ENCODE measurements around the gene JCHAIN. TPM values are rescaled to one million over a fixed set of nuclear protein-coding genes. Genes with fewer than 3 reads are reported as not detected.

The JCHAIN gene
- total and polyA plus RNA-seq, 2 of the 4 experiments (the other 2 are of a cell fraction), result 0.72 to 0.86 TPM

- H4K91ac ChIP-seq (ENCODE audit: insufficient read depth, low read depth, low read length), result no peak overlapping the region
- H3K27me3 ChIP-seq (ENCODE audit: control insufficient read depth, insufficient read depth, low read length), result no peaks in the 10 kb centered on the region; the same call in 1 of the 2 replicates
- H3K27ac ChIP-seq (ENCODE audit: insufficient read depth, low read length), result no peak overlapping the region
- no peak overlapping the region for H4K8ac ChIP-seq (ENCODE audit: low read depth in 2 of 2, low read length in 2 of 2)
- no peak overlapping the region for H3K4me2 ChIP-seq (ENCODE audit: low read depth, low read length)
- intact Hi-C loops (cut with micrococcal nuclease) (no loop called here), in situ Hi-C loops (cut with MboI; ENCODE audit: low sequenced_read_pairs) (no loop called here), dilution Hi-C loops (cut with HindIII; ENCODE audit: low sequenced_read_pairs, unreplicated experiment) (no loop called here)
- no peak overlapping the region for H2AFZ ChIP-seq (replicated peaks; ENCODE audit: low read length, poor library complexity)
- no peaks in the 10 kb centered on the region for H3K9me3 ChIP-seq (ENCODE audit: control insufficient read depth, insufficient read depth, low read length)
- ATAC-seq (ENCODE audit: low read depth), result no peak
- H2BK5ac ChIP-seq (ENCODE audit: low read depth, low read length, poor library complexity, severe bottlenecking), result no peak overlapping the region
- no peak overlapping the region for H3K23ac ChIP-seq (ENCODE audit: low read depth, low read length)
- no peak for TF ChIP-seq CHD1 (IDR thresholded peaks at IDR 0.05; ENCODE audit: low read depth, low read length)
- TF ChIP-seq ELK1 (IDR thresholded peaks at IDR 0.05; ENCODE audit: borderline replicate concordance, low read depth, low read length), result no peak
- no peak for TF ChIP-seq CEBPB (IDR thresholded peaks at IDR 0.05; ENCODE audit: low read depth, low read length)
- no peak for TF ChIP-seq NFE2L2 (IDR thresholded peaks at IDR 0.05; ENCODE audit: low read depth, low read length)
- TF ChIP-seq SMC3 (IDR thresholded peaks at IDR 0.05; ENCODE audit: low read depth, low read length), result no peak
- TF ChIP-seq BHLHE40 (IDR thresholded peaks at IDR 0.05; ENCODE audit: low read depth, low read length), result no peak
- TF ChIP-seq MAFK (IDR thresholded peaks at IDR 0.05; ENCODE audit: low read depth, low read length), result no peak
- TF ChIP-seq FOS (IDR thresholded peaks at IDR 0.05; ENCODE audit: low read depth, low read length), result no peak
- H3K9me1 ChIP-seq (ENCODE audit: insufficient read depth, low read length), result no peaks in the 10 kb centered on the region
- BruUV-seq (replicated peaks), result no TSS peak
- H2BK120ac ChIP-seq (ENCODE audit: low read depth, low read length), result no peak overlapping the region
- no peak overlapping the region for H3K4ac ChIP-seq (ENCODE audit: low read depth, low read length)
- no peak overlapping the region for H2BK20ac ChIP-seq (ENCODE audit: low read depth, low read length)
- H3K79me1 ChIP-seq (ENCODE audit: low read depth in 1 of 2, low read length in 2 of 2), result no peaks in the 10 kb centered on the region
- ChIA-PET CTCF (interaction anchor here (1.4 kb wide), 1 partner anchor 19 kb away, joined by 3 read pairs; no protein-coding TSS in a partner anchor), POLR2A (ENCODE audit: unreplicated experiment) (no interaction called here)
- H3K9ac ChIP-seq (ENCODE audit: low read depth, low read length), result no peak overlapping the region
- H4K20me1 ChIP-seq (ENCODE audit: insufficient read depth, low read length), result no peaks in the 10 kb centered on the region
- no peak overlapping the region for H3K56ac ChIP-seq (ENCODE audit: extremely low read depth, insufficient read depth, low read length)
- H2AK5ac ChIP-seq (ENCODE audit: low read depth, low read length), result no peak overlapping the region
- no peak overlapping the region for H3K18ac ChIP-seq (ENCODE audit: low read depth, low read length)
- DNase-seq, result no peak
- peaks cover 2% of the 10 kb centered on the region; the same call in 1 of the 2 replicates for H3K4me1 ChIP-seq (ENCODE audit: control insufficient read depth, insufficient read depth, low read length)
- no peak overlapping the region for H2AK9ac ChIP-seq (replicated peaks; ENCODE audit: low read depth, low read length, poor library complexity)
- WGBS, 2 experiments (ENCODE audit: extremely low coverage in 2 of 2, insufficient read length in 1 of 2), result no CpG with 5 or more reads among the region's 2 CpGs
- no peak overlapping the region for H3K14ac ChIP-seq (replicated peaks; ENCODE audit: low read depth, low read length)
- H4K5ac ChIP-seq (ENCODE audit: low read depth, low read length), result no peak overlapping the region
- H3K36me3 ChIP-seq (ENCODE audit: control insufficient read depth, insufficient read depth, low read length), result no peaks in the 10 kb centered on the region
- 0 out of 3 replicates have a peak overlapping the region, but pooled peaks have one; percentile 36 for H2BK15ac ChIP-seq (ENCODE audit: low read depth, low read length)
- no peak overlapping the region for H3K4me3 ChIP-seq (ENCODE audit: insufficient read depth, low read depth, low read length)
Measured at GRCh38 chr4:70671091-70671490, 4.8 kb upstream of the JCHAIN start.

All from IMR-90 (cell line).